Cardiac ventricle fibroblast (primary cell): Measurements from ENCODE around the gene GRID2IP. TPM values are rescaled to one million over a fixed set of nuclear protein-coding genes. Genes with fewer than 3 reads are reported as not detected.

Source experiments
- total RNA-seq: library from RNA; depleted of rRNA; stranded (reverse); fragments of >200 nt; gene quantifications from 2 replicates; pipeline ENCODE4 v1.2.3, GENCODE V29; 2015

GRID2IP gene
- total RNA-seq: not detected in 2 replicates

GRCh38 chr7:6551016-6551511, at the start of gene GRID2IP:
GRID2IP (minus strand) TSS chr7:6551461; CDS start chr7:6551436, 25 bp downstream.

GRCh38 chr7:6589829-6590644, 38.8 kb upstream of the GRID2IP start, which contains the start of gene INTS15:
INTS15 (plus strand) TSS chr7:6590021; CDS start chr7:6590284, 263 bp downstream.

GRCh38 chr7:6577369-6578113, 26.3 kb upstream of the GRID2IP start, which contains the start of gene ZDHHC4:
ZDHHC4 (plus strand) TSS chr7:6577454; CDS start chr7:6580562, 3,108 bp downstream.

GRCh38 chr7:6447581-6448199, 103.6 kb downstream of the GRID2IP start, which contains the start of gene DAGLB:
DAGLB (minus strand) TSS chr7:6447954; CDS start chr7:6447842, 112 bp downstream.

Other genes starting within 250 kb of the GRID2IP start
- 19.6 and 27.3 TPM in 2 replicates for gene FAM220A, start 202.5 kb downstream of the GRID2IP start, total RNA-seq
- gene RAC1, start 176.9 kb downstream of the GRID2IP start, total RNA-seq: 102 and 113 TPM in 2 replicates
- 9.0 and 10.0 TPM in 2 replicates for gene DAGLB, start 103.5 kb downstream of the GRID2IP start, total RNA-seq
- gene KDELR2, start 67.3 kb downstream of the GRID2IP start, total RNA-seq: 208 TPM in 2 replicates
- gene ZDHHC4, start 26.0 kb upstream of the GRID2IP start, total RNA-seq: 29.9 and 33.5 TPM in 2 replicates
- gene INTS15, start 38.6 kb upstream of the GRID2IP start, total RNA-seq: 15.2 and 18.0 TPM in 2 replicates
- 0.73 and 1.1 TPM in 2 replicates for gene ZNF853, start 64.1 kb upstream of the GRID2IP start, total RNA-seq
- gene ZNF316, start 85.9 kb upstream of the GRID2IP start, total RNA-seq: 11.6 and 12.0 TPM in 2 replicates
- gene ZNF12, start 155.5 kb upstream of the GRID2IP start, total RNA-seq: 12.8 and 14.4 TPM in 2 replicates
- not detected in 2 replicates for gene RSPH10B2, start 202.6 kb upstream of the GRID2IP start, total RNA-seq